ENCODE measurements around the gene CHTOP. TPM values are rescaled to one million over a fixed set of nuclear protein-coding genes. Genes with fewer than 3 reads are reported as not detected.

Gene CHTOP
- total and polyA plus RNA-seq, 2 experiments from 2014 or later = 73.4 to 97.8 TPM

DNA sequence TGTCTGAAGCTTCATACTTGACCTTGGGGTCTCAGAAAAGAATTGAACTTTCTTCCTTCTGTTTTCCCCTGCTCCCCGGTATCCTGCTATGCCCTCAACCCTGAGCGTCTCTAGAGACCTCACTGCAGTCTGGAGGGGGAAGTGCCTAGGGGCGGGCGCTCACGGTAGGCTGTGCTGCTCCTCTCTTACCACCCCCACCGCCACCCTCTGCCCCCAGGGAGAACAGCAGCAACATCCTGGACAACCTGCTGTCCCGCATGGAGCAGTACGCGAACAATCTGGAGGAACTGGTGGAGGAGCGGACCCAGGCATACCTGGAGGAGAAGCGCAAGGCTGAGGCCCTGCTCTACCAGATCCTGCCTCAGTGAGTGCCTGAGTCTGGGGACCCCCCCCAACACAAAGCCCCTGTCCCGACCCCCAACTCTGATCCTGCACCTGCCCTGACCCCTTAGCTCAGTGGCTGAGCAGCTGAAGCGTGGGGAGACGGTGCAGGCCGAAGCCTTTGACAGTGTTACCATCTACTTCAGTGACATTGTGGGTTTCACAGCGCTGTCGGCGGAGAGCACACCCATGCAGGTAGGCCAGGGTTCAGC lies 55.0 kb downstream of the CHTOP start:
- Histone ChIP-seq H3K4me1 (ENCODE audit: insufficient read depth) (no peaks in the 10 kb centered on the region), H3K36me3 (ENCODE audit: insufficient read depth) (no peaks in the 10 kb centered on the region), H3K79me2 (replicated peaks; ENCODE audit: insufficient read depth) (no peaks in the 10 kb centered on the region), H3K9me2 (ENCODE audit: insufficient read depth) (no peaks in the 10 kb centered on the region), H3K27me3 (ENCODE audit: insufficient read depth) (no peaks in the 10 kb centered on the region), H3K4me2 (no peak overlapping the region), H2AFZ (no peak overlapping the region), H3F3A (replicated peaks; ENCODE audit: low read depth) (no peaks in the 10 kb centered on the region), H3K27ac (ENCODE audit: low read depth) (no peak overlapping the region), H4K20me1 (replicated peaks; ENCODE audit: insufficient read depth) (no peaks in the 10 kb centered on the region), H3K4me3 (no peak overlapping the region)
- Mint-ChIP-seq H3K9me3 (no peaks in the 10 kb centered on the region; the same call in 2 of the 3 replicates), H3K27ac (no peak overlapping the region; the same call in 1 of the 2 replicates), H3K27me3 (ENCODE audit: insufficient read depth, low read depth, poor library complexity) (peaks cover 14% of the 10 kb centered on the region), H3K36me3 (ENCODE audit: low read depth) (peaks cover 50% of the 10 kb centered on the region), H3K4me1 (peaks cover 9% of the 10 kb centered on the region; the same call in 2 of the 3 replicates), H3K4me3 (no peak overlapping the region; the same call in 2 of the 3 replicates)
- ATAC-seq (no peak), DNase-seq (ENCODE audit: low spot score) (no peak)
- TF ChIP-seq STAT1 (IDR thresholded peaks at IDR 0.05; ENCODE audit: unreplicated experiment) (no peak), REST (IDR thresholded peaks at IDR 0.05; ENCODE audit: unreplicated experiment) (no peak), EZH2 (IDR thresholded peaks at IDR 0.05; ENCODE audit: low read depth, unreplicated experiment) (no peak), ZNF114 (CRISPR knock-in tag; IDR thresholded peaks at IDR 0.05) (no peak), ETS1 (IDR thresholded peaks at IDR 0.05) (no peak), CTCF (conservative IDR thresholded peaks at IDR 0.05; ENCODE audit: low read depth in 2 of 2) (no peak), ZNF331 (CRISPR knock-in tag; IDR thresholded peaks at IDR 0.05; ENCODE audit: low read depth) (no peak), POLR2AphosphoS5 (IDR thresholded peaks at IDR 0.05; ENCODE audit: low read depth) (no peak), EZH2phosphoT487 (IDR thresholded peaks at IDR 0.05; ENCODE audit: unreplicated experiment) (no peak), NANOG (IDR thresholded peaks at IDR 0.05; ENCODE audit: borderline replicate concordance) (no peak), CREB1 (CRISPR knock-in tag; IDR thresholded peaks at IDR 0.05; ENCODE audit: low read depth) (no peak)
